Panc1 (cell line): ENCODE data around the gene SUMF1.

Experiments
- POLR2AphosphoS5 ChIP-seq: IDR thresholded peaks from 2 replicates; pipeline ENCODE4 v1.6.1; 2012; ENCODE audit warnings: mild to moderate bottlenecking, low read depth, low read length, moderate library complexity
- TCF7L2 ChIP-seq: IDR thresholded peaks from 2 replicates; pipeline ENCODE4 v1.6.1; 2011; ENCODE audit warnings: mild to moderate bottlenecking, low read depth, low read length, inconsistent platforms
- TF ChIP-seq, protein P1 (sequence below): fragments of 450-650 bp; IDR thresholded peaks from 2 replicates; pipeline ENCODE4 v1.5.1; 2017; ENCODE audit warnings: mild to moderate bottlenecking
- TF ChIP-seq, protein P2 (sequence below), 2 experiments: IDR thresholded peaks; 2 replicates each; pipeline ENCODE4 v1.6.1; 2011 to 2012; ENCODE audit warnings: low read depth in 2 of 2, control low read depth in 1 of 2, low read length in 1 of 2, mild to moderate bottlenecking in 1 of 2, moderate library complexity in 1 of 2; ENCODE audit not compliant: insufficient read depth in 1 of 2

DNA sequence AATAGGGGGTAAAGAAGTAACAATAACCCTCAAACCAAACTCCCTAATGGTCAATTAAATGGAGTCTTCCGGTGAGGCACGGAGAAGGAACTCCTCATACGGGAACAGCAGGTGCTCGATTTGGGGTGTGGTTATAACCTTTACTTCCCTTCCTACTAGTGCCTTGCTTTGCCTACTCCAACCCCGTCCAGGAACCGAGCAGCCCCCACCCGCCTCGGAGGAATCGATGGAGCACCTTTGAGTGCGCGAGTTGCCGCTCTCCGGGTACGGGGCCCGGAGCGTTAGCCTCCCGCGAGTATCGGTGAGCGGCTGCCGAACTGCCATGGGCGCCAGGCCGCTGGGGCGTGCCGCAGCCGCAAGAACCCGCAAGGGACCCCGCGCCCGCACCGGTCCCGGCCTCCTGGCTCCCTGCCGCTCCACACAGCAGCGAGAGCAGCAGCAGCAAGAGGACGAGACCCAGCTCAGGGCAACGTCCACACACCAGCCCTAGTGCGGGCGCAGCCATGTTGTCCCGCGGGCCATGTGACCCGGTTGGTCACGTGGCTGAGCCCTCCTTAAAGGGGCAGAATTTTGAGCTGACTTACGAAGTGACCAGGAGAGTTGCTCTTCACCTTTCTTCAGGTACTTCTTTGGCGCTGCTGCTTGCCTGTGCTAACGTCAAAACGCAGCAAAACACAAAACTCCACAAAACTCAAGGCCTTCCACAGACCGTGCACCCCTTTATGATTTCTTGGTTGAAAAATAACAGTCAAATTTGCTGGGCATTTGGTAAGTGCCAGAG lies at the start of gene SUMF1:
- TF ChIP-seq, protein P1, sequence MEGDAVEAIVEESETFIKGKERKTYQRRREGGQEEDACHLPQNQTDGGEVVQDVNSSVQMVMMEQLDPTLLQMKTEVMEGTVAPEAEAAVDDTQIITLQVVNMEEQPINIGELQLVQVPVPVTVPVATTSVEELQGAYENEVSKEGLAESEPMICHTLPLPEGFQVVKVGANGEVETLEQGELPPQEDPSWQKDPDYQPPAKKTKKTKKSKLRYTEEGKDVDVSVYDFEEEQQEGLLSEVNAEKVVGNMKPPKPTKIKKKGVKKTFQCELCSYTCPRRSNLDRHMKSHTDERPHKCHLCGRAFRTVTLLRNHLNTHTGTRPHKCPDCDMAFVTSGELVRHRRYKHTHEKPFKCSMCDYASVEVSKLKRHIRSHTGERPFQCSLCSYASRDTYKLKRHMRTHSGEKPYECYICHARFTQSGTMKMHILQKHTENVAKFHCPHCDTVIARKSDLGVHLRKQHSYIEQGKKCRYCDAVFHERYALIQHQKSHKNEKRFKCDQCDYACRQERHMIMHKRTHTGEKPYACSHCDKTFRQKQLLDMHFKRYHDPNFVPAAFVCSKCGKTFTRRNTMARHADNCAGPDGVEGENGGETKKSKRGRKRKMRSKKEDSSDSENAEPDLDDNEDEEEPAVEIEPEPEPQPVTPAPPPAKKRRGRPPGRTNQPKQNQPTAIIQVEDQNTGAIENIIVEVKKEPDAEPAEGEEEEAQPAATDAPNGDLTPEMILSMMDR, result no peak
- TF ChIP-seq, protein P2, sequence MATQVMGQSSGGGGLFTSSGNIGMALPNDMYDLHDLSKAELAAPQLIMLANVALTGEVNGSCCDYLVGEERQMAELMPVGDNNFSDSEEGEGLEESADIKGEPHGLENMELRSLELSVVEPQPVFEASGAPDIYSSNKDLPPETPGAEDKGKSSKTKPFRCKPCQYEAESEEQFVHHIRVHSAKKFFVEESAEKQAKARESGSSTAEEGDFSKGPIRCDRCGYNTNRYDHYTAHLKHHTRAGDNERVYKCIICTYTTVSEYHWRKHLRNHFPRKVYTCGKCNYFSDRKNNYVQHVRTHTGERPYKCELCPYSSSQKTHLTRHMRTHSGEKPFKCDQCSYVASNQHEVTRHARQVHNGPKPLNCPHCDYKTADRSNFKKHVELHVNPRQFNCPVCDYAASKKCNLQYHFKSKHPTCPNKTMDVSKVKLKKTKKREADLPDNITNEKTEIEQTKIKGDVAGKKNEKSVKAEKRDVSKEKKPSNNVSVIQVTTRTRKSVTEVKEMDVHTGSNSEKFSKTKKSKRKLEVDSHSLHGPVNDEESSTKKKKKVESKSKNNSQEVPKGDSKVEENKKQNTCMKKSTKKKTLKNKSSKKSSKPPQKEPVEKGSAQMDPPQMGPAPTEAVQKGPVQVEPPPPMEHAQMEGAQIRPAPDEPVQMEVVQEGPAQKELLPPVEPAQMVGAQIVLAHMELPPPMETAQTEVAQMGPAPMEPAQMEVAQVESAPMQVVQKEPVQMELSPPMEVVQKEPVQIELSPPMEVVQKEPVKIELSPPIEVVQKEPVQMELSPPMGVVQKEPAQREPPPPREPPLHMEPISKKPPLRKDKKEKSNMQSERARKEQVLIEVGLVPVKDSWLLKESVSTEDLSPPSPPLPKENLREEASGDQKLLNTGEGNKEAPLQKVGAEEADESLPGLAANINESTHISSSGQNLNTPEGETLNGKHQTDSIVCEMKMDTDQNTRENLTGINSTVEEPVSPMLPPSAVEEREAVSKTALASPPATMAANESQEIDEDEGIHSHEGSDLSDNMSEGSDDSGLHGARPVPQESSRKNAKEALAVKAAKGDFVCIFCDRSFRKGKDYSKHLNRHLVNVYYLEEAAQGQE (IDR thresholded peaks at IDR 0.05; ENCODE audit: insufficient read depth in 1 of 2, low read depth in 2 of 2, low read length in 1 of 2), result no peak; a peak in 1 of 4 replicates
- TF ChIP-seq POLR2AphosphoS5 (peak; percentile 58; the same call in 1 of the 2 replicates), TCF7L2 (no peak)
